Neural cell (in vitro differentiated cells): Measurements from ENCODE around the gene TAX1BP3.

ENCODE experiments used
- CTCF ChIP-seq: fragments of 450-650 bp; IDR thresholded peaks from 2 replicates; pipeline ENCODE4 v1.5.1; 2014; ENCODE audit warnings: antibody characterized with exemption, mild to moderate bottlenecking, moderate library complexity; ENCODE audit not compliant: poor library complexity, severe bottlenecking
- EZH2 ChIP-seq: fragments of 200-600, 300-800 bp; shearing (Covaris generic), sonication (generic); IDR thresholded peaks from 2 replicates; pipeline ENCODE4 v1.6.1; 2014; ENCODE audit warnings: antibody characterized with exemption, low read length, borderline replicate concordance, mild to moderate bottlenecking; ENCODE audit not compliant: insufficient read depth, poor library complexity, severe bottlenecking
- TAF1 ChIP-seq: IDR thresholded peaks from 2 replicates; pipeline ENCODE4 v1.6.1; 2012; ENCODE audit warnings: low read depth

GRCh38 chr17:3678095-3678820 lies 9.9 kb upstream of the TAX1BP3 start:
- TF ChIP-seq TAF1 (no peak), CTCF (no peak), EZH2 (no peak)
